IMR-90 (cell line): ENCODE data around the gene PLIN5. TPM values are rescaled to one million over a fixed set of nuclear protein-coding genes. Genes with fewer than 3 reads are reported as not detected.

Experiments used
- ATAC-seq: fragments of 200-7000 bp; cut with Tn5 transposase; 2 replicates; pipeline ENCODE4 v1.9.1; 2020; ENCODE audit warnings: low read depth, mild to moderate bottlenecking, moderate library complexity
- BruUV-seq: library from RNA; stranded (reverse); fragments of 400-500 nt; replicated peaks from 2 replicates; lab custom pipeline; 2021; lab: Mats Ljungman, UMichigan
- CTCF ChIA-PET: fragments of 300-600 bp; formaldehyde crosslinking; extraction: SDS; loops from one replicate; lab custom pipeline; 2021; ENCODE audit warnings: antibody characterized with exemption; lab: Yijun Ruan, JAX
- POLR2A ChIA-PET: fragments of 300-600 bp; sonication (Branson Sonifier 250); formaldehyde crosslinking; loops from one replicate; lab custom pipeline; 2022; ENCODE audit warnings: antibody characterized with exemption; ENCODE audit not compliant: unreplicated experiment; lab: Charles Lee
- DNase-seq: peaks from one replicate; pipeline ENCODE4 v3.0.0; 2013
- H2AFZ ChIP-seq: replicated peaks from 2 replicates; pipeline ENCODE3; 2013; ENCODE audit warnings: low read length, mild to moderate bottlenecking; ENCODE audit not compliant: poor library complexity
- H2AK5ac ChIP-seq: 2 replicates; pipeline ENCODE4 v1.6.1; 2013; ENCODE audit warnings: low read depth, low read length, inconsistent platforms
- H2AK9ac ChIP-seq: replicated peaks from 2 replicates; pipeline ENCODE3; 2013; ENCODE audit warnings: mild to moderate bottlenecking, low read depth, low read length, moderate library complexity; ENCODE audit not compliant: poor library complexity
- H2BK120ac ChIP-seq: 2 replicates; pipeline ENCODE4 v1.6.1; 2013; ENCODE audit warnings: low read depth, low read length, inconsistent platforms
- H2BK15ac ChIP-seq: 3 replicates; pipeline ENCODE4 v1.6.1; 2013; ENCODE audit warnings: low read depth, low read length, inconsistent platforms
- H2BK20ac ChIP-seq: 2 replicates; pipeline ENCODE4 v1.6.1; 2013; ENCODE audit warnings: low read depth, mild to moderate bottlenecking, inconsistent platforms, low read length, moderate library complexity
- H2BK5ac ChIP-seq: 2 replicates; pipeline ENCODE4 v1.6.1; 2013; ENCODE audit warnings: mild to moderate bottlenecking, low read depth, low read length, inconsistent platforms; ENCODE audit not compliant: poor library complexity, severe bottlenecking
- H3K14ac ChIP-seq: replicated peaks from 2 replicates; pipeline ENCODE4 v1.6.1; 2013; ENCODE audit warnings: low read depth, low read length, inconsistent platforms
- H3K18ac ChIP-seq: 2 replicates; pipeline ENCODE4 v1.6.1; 2013; ENCODE audit warnings: low read depth, low read length, control low read depth
- H3K23ac ChIP-seq: 2 replicates; pipeline ENCODE4 v1.6.1; 2013; ENCODE audit warnings: low read depth, low read length, inconsistent platforms
- H3K27ac ChIP-seq: 2 replicates; pipeline ENCODE4 v1.5.1; 2013; ENCODE audit warnings: mild to moderate bottlenecking, control low read depth, low read length; ENCODE audit not compliant: insufficient read depth
- H3K27me3 ChIP-seq: 2 replicates; pipeline ENCODE4 v1.6.1; 2013; ENCODE audit warnings: low read length; ENCODE audit not compliant: control insufficient read depth, insufficient read depth
- H3K36me3 ChIP-seq: 2 replicates; pipeline ENCODE4 v1.6.1; 2013; ENCODE audit warnings: low read length, mixed read lengths; ENCODE audit not compliant: control insufficient read depth, insufficient read depth
- H3K4ac ChIP-seq: 2 replicates; pipeline ENCODE4 v1.6.1; 2013; ENCODE audit warnings: low read depth, low read length, inconsistent platforms
- H3K4me1 ChIP-seq: 2 replicates; pipeline ENCODE4 v1.6.1; 2013; ENCODE audit warnings: low read length, mixed read lengths; ENCODE audit not compliant: control insufficient read depth, insufficient read depth
- H3K4me2 ChIP-seq: 2 replicates; pipeline ENCODE4 v1.6.1; 2013; ENCODE audit warnings: low read depth, mild to moderate bottlenecking, control low read depth, low read length, moderate library complexity
- H3K4me3 ChIP-seq: 2 replicates; pipeline ENCODE4 v1.5.1; 2013; ENCODE audit warnings: low read depth, mild to moderate bottlenecking, control low read depth, low read length, moderate library complexity; ENCODE audit not compliant: insufficient read depth
- H3K56ac ChIP-seq: 2 replicates; pipeline ENCODE4 v1.6.1; 2013; ENCODE audit warnings: low read length, inconsistent platforms; ENCODE audit not compliant: insufficient read depth; ENCODE audit errors: extremely low read depth
- H3K79me1 ChIP-seq, 2 experiments: 2 replicates each; pipeline ENCODE4 v1.6.1; 2013; ENCODE audit warnings: low read length in 2 of 2, inconsistent platforms in 1 of 2, low read depth in 1 of 2
- H3K9ac ChIP-seq: 2 replicates; pipeline ENCODE4 v1.6.1; 2013; ENCODE audit warnings: low read depth, low read length, control low read depth
- H3K9me1 ChIP-seq: 2 replicates; pipeline ENCODE4 v1.6.1; 2013; ENCODE audit warnings: low read length, inconsistent platforms; ENCODE audit not compliant: insufficient read depth
- H3K9me3 ChIP-seq: 2 replicates; pipeline ENCODE4 v1.6.1; 2013; ENCODE audit warnings: low read length; ENCODE audit not compliant: control insufficient read depth, insufficient read depth
- H4K20me1 ChIP-seq: 2 replicates; pipeline ENCODE4 v1.6.1; 2013; ENCODE audit warnings: low read length, inconsistent platforms; ENCODE audit not compliant: insufficient read depth
- H4K5ac ChIP-seq: 2 replicates; pipeline ENCODE4 v1.6.1; 2013; ENCODE audit warnings: mild to moderate bottlenecking, low read depth, low read length, control low read depth
- H4K8ac ChIP-seq, 2 experiments: 2 replicates each; pipeline ENCODE4 v1.6.1; 2013; ENCODE audit warnings: low read depth in 2 of 2, low read length in 2 of 2, control low read depth in 1 of 2, inconsistent platforms in 1 of 2
- H4K91ac ChIP-seq: 2 replicates; pipeline ENCODE4 v1.6.1; 2013; ENCODE audit warnings: low read depth, low read length, inconsistent platforms; ENCODE audit not compliant: insufficient read depth
- CEBPB ChIP-seq: IDR thresholded peaks from 2 replicates; pipeline ENCODE4 v1.6.1; 2012; ENCODE audit warnings: low read depth, low read length, improper control_type of control experiment
- MAZ ChIP-seq: IDR thresholded peaks from 2 replicates; pipeline ENCODE4 v1.6.1; 2012; ENCODE audit warnings: low read depth, mild to moderate bottlenecking, low read length, improper control_type of control experiment, moderate library complexity, borderline replicate concordance
- SMC3 ChIP-seq: fragments of 150-350 bp; IDR thresholded peaks from 2 replicates; pipeline ENCODE4 v1.6.1; 2016; ENCODE audit warnings: low read depth, mild to moderate bottlenecking, antibody characterized with exemption, low read length, moderate library complexity
- WGBS, 2 experiments: methylation state at CpG; one replicate each; pipeline versions ENCODE4 v1.1.5 to v1.1.7; 2013; ENCODE audit warnings: missing lambda C conversion rate in 2 of 2; ENCODE audit not compliant: insufficient read length in 1 of 2; ENCODE audit errors: extremely low coverage in 2 of 2; 5-methylcytosine and 5-hydroxymethylcytosine counted together
- dilution Hi-C: fragments of 300-500 bp; cut with HindIII; formaldehyde crosslinking; loops from one replicate; pipeline ENCODE4 v1.14.3; 2018; ENCODE audit warnings: low sequenced_read_pairs; ENCODE audit not compliant: unreplicated experiment
- in situ Hi-C: fragments of 300-500 bp; cut with MboI; formaldehyde crosslinking; loops from 3 replicates; pipeline ENCODE4 v1.14.3; 2019; ENCODE audit warnings: low sequenced_read_pairs, inconsistent platforms, mixed read lengths
- intact Hi-C: fragments of 100-400 bp; cut with micrococcal nuclease; formaldehyde crosslinking; loops from 2 replicates; pipeline ENCODE4 v1.10.0; 2022
- polyA plus RNA-seq, 3 experiments: library from polyadenylated mRNA; depleted of rRNA; stranded (reverse); fragments of >200 nt; gene quantifications; 2 replicates each; pipeline ENCODE4 v1.2.3, GENCODE V29; 2012; ENCODE audit warnings: low replicate concordance in 1 of 3
- total RNA-seq: library from RNA; depleted of rRNA; stranded (reverse); fragments of >200 nt; gene quantifications from 2 replicates; pipeline ENCODE4 v1.2.3, GENCODE V29; 2012
- TF ChIP-seq, protein P1 (sequence below): fragments of 150-350 bp; IDR thresholded peaks from 2 replicates; pipeline ENCODE4 v1.6.1; 2017; ENCODE audit warnings: mild to moderate bottlenecking, antibody characterized with exemption, low read length, low read depth

The PLIN5 gene
- total and polyA plus RNA-seq, 2 of the 4 experiments (the other 2 are of a cell fraction) = not detected

DNA sequence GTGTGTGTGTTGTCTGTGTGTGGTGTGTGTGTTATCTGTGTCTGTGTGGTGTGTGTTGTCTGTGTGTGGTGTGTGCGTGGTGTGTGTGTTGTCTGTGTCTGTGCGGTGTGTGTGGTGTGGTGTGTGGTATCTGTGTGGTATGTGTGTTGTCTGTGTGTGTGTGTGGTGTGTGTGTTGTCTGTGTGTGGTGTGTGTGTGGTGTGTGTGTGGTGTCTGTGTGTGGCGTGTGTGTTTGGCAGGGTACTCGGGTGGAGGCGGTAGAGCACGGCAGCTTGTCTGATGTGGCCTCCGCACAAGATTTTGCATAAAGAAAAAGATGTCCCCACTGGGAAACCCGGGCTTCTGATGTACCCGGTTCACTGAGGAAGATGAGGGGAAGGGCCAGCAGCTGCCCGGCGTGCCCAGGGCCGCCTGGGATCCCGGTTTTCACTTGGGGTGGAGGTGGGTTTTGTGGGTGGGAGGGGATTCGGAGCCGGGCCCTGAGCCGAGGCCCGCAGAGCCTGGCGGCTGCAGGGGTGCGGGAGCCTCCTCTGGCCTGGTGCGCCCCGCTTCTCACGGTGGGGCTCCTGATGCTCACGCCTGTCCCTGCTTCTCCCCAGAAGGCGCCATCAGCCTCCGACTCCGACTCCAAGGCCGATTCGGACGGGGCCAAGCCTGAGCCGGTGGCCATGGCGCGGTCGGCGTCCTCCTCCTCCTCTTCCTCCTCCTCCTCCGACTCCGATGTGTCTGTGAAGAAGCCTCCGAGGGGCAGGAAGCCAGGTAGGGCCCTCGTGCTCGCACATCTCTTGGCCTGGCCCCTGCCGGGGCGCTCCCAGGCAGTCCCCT, 41.7 kb downstream of the PLIN5 start:
- Histone ChIP-seq H3K14ac (no peak overlapping the region), H3K9me1 (peaks cover 13% of the 10 kb centered on the region), H4K8ac (no peak overlapping the region), H4K91ac (no peak overlapping the region), H3K4me1 (no peaks in the 10 kb centered on the region), H2AK9ac (peak overlapping the region; percentile 16), H3K4ac (no peak overlapping the region), H3K56ac (no peak overlapping the region), H3K4me3 (no peak overlapping the region), H3K9me3 (no peaks in the 10 kb centered on the region), H2BK20ac (no peak overlapping the region), H3K4me2 (no peak overlapping the region), H3K27me3 (no peaks in the 10 kb centered on the region), H3K36me3 (peaks cover 72% of the 10 kb centered on the region), H3K79me1 (peaks cover 7 to 21% of the 10 kb centered on the region in 2 experiments), H4K20me1 (peaks cover 14% of the 10 kb centered on the region; the same call in 1 of the 2 replicates), H3K18ac (no peak overlapping the region), H3K27ac (no peak overlapping the region), H3K23ac (no peak overlapping the region), H4K5ac (no peak overlapping the region), H3K9ac (no peak overlapping the region), H2AFZ (no peak overlapping the region), H2BK120ac (no peak overlapping the region), H2AK5ac (no peak overlapping the region), H2BK15ac (no peak overlapping the region), H2BK5ac (peak overlapping the region; percentile 95)
- ChIA-PET CTCF (no interaction called here), POLR2A (no interaction called here)
- in situ Hi-C loops = no loop called here
- 95% methylated on average over 14 of the region's 41 CpGs; no CpG with 5 or more reads in 1 of the 2 experiments for WGBS, 2 experiments
- no peak for ATAC-seq
- TF ChIP-seq MAZ (no peak), SMC3 (no peak), CEBPB (no peak)
- TF ChIP-seq, protein P1, sequence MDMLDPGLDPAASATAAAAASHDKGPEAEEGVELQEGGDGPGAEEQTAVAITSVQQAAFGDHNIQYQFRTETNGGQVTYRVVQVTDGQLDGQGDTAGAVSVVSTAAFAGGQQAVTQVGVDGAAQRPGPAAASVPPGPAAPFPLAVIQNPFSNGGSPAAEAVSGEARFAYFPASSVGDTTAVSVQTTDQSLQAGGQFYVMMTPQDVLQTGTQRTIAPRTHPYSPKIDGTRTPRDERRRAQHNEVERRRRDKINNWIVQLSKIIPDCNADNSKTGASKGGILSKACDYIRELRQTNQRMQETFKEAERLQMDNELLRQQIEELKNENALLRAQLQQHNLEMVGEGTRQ = no peak
- intact Hi-C loops = no loop called here
- no TSS peak for BruUV-seq
- DNase-seq = no peak
- dilution Hi-C loops = no loop called here
